A673 (cell line): Measurements from ENCODE around the gene TBP. TPM values are rescaled to one million over a fixed set of nuclear protein-coding genes. Genes with fewer than 3 reads are reported as not detected.

Experiments
- BruUV-seq: library from RNA; stranded (reverse); fragments of 400-500 nt; replicated peaks from 2 replicates; lab custom pipeline; 2021; lab: Mats Ljungman, UMichigan
- CTCF ChIA-PET: fragments of 300-600 bp; sonication (Branson Sonifier 250); formaldehyde crosslinking; loops from one replicate; lab custom pipeline; 2022; ENCODE audit warnings: antibody characterized with exemption; lab: Charles Lee
- POLR2A ChIA-PET: fragments of 300-600 bp; sonication (Branson Sonifier 250); formaldehyde crosslinking; loops from one replicate; lab custom pipeline; 2022; ENCODE audit warnings: antibody characterized with exemption; ENCODE audit not compliant: low non-redundant PET; lab: Charles Lee
- DNase-seq: peaks from one replicate; pipeline ENCODE4 v3.0.0-alpha.2; 2015; ENCODE audit warnings: low spot score
- H3K27ac ChIP-seq: fragments of 200-600 bp; sonication (generic); 2 replicates; pipeline ENCODE4 v1.5.1; 2016; ENCODE audit warnings: mixed run types, low read depth, mild to moderate bottlenecking, mixed read lengths, antibody characterized with exemption, low read length; ENCODE audit not compliant: poor library complexity, severe bottlenecking
- H3K27me3 ChIP-seq: fragments of 200-600 bp; sonication (generic); replicated peaks from 2 replicates; pipeline ENCODE4 v1.6.1; 2017; ENCODE audit warnings: mixed run types, low read depth, mild to moderate bottlenecking, mixed read lengths, antibody characterized with exemption, low read length; ENCODE audit not compliant: insufficient read depth, poor library complexity
- H3K36me3 ChIP-seq: fragments of 200-600 bp; sonication (generic); 2 replicates; pipeline ENCODE4 v1.6.1; 2016; ENCODE audit warnings: mixed run types, mild to moderate bottlenecking, mixed read lengths, antibody characterized with exemption, low read length; ENCODE audit not compliant: insufficient read depth, poor library complexity, severe bottlenecking
- H3K4me1 ChIP-seq: fragments of 200-600 bp; sonication (generic); 2 replicates; pipeline ENCODE4 v1.6.1; 2017; ENCODE audit warnings: mixed run types, mild to moderate bottlenecking, mixed read lengths, antibody characterized with exemption, low read length; ENCODE audit not compliant: insufficient read depth, poor library complexity, severe bottlenecking
- H3K4me3 ChIP-seq: fragments of 200-600 bp; sonication (generic); 2 replicates; pipeline ENCODE4 v1.5.1; 2016; ENCODE audit warnings: low read depth, mixed run types, mild to moderate bottlenecking, mixed read lengths, low read length; ENCODE audit not compliant: poor library complexity, severe bottlenecking
- H3K9me3 ChIP-seq: fragments of 200-600 bp; sonication (generic); 2 replicates; pipeline ENCODE4 v1.6.1; 2016; ENCODE audit warnings: mixed run types, low read depth, mild to moderate bottlenecking, mixed read lengths, antibody characterized with exemption, low read length; ENCODE audit not compliant: poor library complexity, severe bottlenecking
- EZH2 ChIP-seq: fragments of 200-600 bp; sonication (generic); IDR thresholded peaks from 2 replicates; pipeline ENCODE4 v1.6.1; 2017; ENCODE audit warnings: borderline replicate concordance, low read depth, mild to moderate bottlenecking, mixed read lengths, antibody characterized with exemption, low read length; ENCODE audit not compliant: poor library complexity, severe bottlenecking
- intact Hi-C: fragments of 100-400 bp; cut with micrococcal nuclease; formaldehyde crosslinking; loops from one replicate; pipeline ENCODE4 v1.10.0; 2022; ENCODE audit not compliant: unreplicated experiment
- total RNA-seq: library from RNA; stranded (reverse); gene quantifications from 2 replicates; pipeline ENCODE4 v1.2.3, GENCODE V29; 2021
- TF ChIP-seq, protein P1 (sequence below): fragments of 300-800, 200-600 bp; sonication (generic); conservative IDR thresholded peaks from 2 replicates; pipeline ENCODE4 v1.5.1; 2017; ENCODE audit warnings: low read depth, mild to moderate bottlenecking, antibody characterized with exemption, low read length, moderate library complexity, mixed read lengths

TBP gene
- total RNA-seq, 1 experiment from 2014 or later, result 23.7 TPM

DNA sequence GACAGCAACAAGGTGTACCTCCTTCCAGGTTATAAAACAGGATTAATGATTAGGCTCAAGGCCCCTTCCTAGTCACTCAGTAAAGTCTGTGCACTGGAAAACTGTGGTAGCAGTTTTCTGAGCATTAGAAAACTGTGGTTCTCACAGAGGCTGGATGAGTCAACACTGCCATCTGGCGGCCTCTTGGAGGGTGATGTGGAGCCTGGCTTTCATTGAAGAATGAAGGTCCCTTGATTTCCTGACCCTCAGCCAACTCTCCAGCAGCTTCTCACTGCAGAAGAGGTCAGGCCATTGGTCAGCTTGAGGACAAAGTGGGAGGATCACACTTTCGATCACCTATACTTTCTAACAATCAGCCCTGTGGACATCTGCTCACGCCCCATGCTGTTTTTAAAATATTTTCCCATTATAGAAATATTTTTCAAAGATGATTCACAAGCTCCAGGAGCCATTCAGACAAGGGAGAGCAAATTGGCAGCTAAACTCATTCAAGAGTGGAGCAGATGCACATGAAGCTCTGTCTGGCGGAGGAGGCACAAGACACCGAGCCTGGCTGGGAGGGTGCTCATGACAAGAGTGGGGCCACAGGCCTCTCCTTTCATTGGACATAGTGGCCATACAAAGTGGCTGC lies 24.2 kb upstream of the TBP start:
- intact Hi-C loops, result loop anchor here (5.0 kb wide), 4 partner anchors 698 to 1638 kb away; partner anchors contain the start of gene PHF10
- Histone ChIP-seq H3K36me3 (peaks cover 24% of the 10 kb centered on the region), H3K4me1 (no peaks in the 10 kb centered on the region), H3K27ac (no peak overlapping the region), H3K9me3 (no peaks in the 10 kb centered on the region), H3K4me3 (no peak overlapping the region), H3K27me3 (no peaks in the 10 kb centered on the region)
- DNase-seq, result peak; percentile 75
- no TSS peak for BruUV-seq
- TF ChIP-seq, protein P1, sequence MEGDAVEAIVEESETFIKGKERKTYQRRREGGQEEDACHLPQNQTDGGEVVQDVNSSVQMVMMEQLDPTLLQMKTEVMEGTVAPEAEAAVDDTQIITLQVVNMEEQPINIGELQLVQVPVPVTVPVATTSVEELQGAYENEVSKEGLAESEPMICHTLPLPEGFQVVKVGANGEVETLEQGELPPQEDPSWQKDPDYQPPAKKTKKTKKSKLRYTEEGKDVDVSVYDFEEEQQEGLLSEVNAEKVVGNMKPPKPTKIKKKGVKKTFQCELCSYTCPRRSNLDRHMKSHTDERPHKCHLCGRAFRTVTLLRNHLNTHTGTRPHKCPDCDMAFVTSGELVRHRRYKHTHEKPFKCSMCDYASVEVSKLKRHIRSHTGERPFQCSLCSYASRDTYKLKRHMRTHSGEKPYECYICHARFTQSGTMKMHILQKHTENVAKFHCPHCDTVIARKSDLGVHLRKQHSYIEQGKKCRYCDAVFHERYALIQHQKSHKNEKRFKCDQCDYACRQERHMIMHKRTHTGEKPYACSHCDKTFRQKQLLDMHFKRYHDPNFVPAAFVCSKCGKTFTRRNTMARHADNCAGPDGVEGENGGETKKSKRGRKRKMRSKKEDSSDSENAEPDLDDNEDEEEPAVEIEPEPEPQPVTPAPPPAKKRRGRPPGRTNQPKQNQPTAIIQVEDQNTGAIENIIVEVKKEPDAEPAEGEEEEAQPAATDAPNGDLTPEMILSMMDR, result peak; percentile 88
- no peak for TF ChIP-seq EZH2
- POLR2A ChIA-PET, result no interaction called here
- CTCF ChIA-PET, result interaction anchor here (0.9 kb wide), 1 partner anchor 740 kb away, joined by 3 read pairs; no protein-coding TSS in a partner anchor

DNA sequence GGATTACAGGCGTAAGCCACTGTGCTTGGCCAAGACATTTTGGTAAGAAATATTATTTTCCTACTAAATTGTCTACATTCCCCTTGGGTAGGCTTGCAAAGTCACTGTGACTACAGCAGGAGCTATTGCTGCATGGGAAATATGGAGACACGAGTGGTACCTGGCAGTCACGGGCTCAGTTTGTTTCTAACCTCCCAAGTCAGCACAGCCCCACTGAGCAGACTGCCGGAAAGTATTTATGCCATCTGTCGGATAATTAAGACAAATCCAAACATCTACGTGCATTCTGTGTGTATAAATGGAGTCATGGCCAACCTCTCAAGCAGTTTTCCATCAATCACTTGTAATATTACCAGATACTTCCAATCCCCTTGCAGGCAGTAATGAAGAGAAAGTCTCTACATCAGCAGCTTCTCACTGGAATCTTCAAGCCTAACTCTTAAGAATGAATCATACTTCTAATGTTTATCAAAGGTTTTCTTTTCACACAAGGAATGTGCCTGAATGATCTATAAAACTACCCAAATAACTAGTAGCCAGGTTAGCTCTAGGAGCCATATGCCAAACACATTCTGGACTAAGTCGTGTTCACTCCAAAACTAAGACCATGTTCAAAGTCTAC lies 21.2 kb upstream of the TBP start:
- Histone ChIP-seq H3K9me3 (no peaks in the 10 kb centered on the region), H3K27me3 (no peaks in the 10 kb centered on the region), H3K27ac (no peak overlapping the region), H3K4me1 (no peaks in the 10 kb centered on the region), H3K36me3 (peaks cover 54% of the 10 kb centered on the region), H3K4me3 (no peak overlapping the region)
- POLR2A ChIA-PET, result no interaction called here
- no peak for DNase-seq
- BruUV-seq, result no TSS peak
- intact Hi-C loops, result loop anchor here (5.0 kb wide), 2 partner anchors 701 to 741 kb away; no protein-coding TSS in a partner anchor
- TF ChIP-seq, protein P1, result no peak
- no peak for TF ChIP-seq EZH2
- CTCF ChIA-PET, result no interaction called here

DNA sequence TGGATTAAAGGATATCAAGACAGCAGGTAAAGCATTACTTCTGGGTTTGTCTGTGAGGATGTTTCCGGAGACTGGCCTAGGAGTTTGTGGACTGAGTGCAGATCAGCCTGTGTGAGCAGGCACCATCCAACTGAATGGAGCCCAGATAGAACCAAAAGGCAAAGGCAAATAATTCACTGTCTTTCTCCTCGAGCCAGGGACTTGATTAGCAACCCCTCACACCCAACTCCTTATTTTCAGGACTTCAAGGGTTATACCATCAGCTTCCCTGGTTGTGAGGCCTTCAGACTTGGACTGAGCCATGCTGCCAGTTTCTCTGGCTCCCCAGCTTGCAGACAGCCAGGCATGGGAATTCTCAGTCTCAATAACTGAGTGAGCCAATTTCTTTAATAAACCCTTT lies 20.4 kb upstream of the TBP start:
- H3K9me3 ChIP-seq, result no peaks in the 10 kb centered on the region
- intact Hi-C loops, result loop anchor here (5.0 kb wide), 2 partner anchors 701 to 741 kb away; no protein-coding TSS in a partner anchor
- no peak overlapping the region for H3K4me3 ChIP-seq
- H3K27me3 ChIP-seq, result no peaks in the 10 kb centered on the region
- peaks cover 63% of the 10 kb centered on the region for H3K36me3 ChIP-seq
- no peaks in the 10 kb centered on the region for H3K4me1 ChIP-seq
- no TSS peak for BruUV-seq
- DNase-seq, result no peak
- CTCF ChIA-PET, result no interaction called here
- TF ChIP-seq, protein P1, result no peak
- no peak for TF ChIP-seq EZH2
- POLR2A ChIA-PET, result no interaction called here
- no peak overlapping the region for H3K27ac ChIP-seq
